Measurements from ENCODE around the gene EFCAB8.

Gene EFCAB8

GRCh38 chr20:32906871-32907495, 48.3 kb downstream of the EFCAB8 start:
- TF ChIP-seq CREB1 (IDR thresholded peaks at IDR 0.05; ENCODE audit: low read depth) = no peak
- TF ChIP-seq FOXM1 (IDR thresholded peaks at IDR 0.05; ENCODE audit: borderline replicate concordance, low read depth) = no peak
- no peak for TF ChIP-seq EP300 (IDR thresholded peaks at IDR 0.05; ENCODE audit: borderline replicate concordance)
- no peak for TF ChIP-seq TCF12 (IDR thresholded peaks at IDR 0.05; ENCODE audit: low read depth)
- no peak for TF ChIP-seq RAD21 (IDR thresholded peaks at IDR 0.05; ENCODE audit: low read depth)

- TF ChIP-seq USF1 (IDR thresholded peaks at IDR 0.05) = no peak
- TF ChIP-seq TEAD4 (IDR thresholded peaks at IDR 0.05) = no peak
- TF ChIP-seq CREB1 (IDR thresholded peaks at IDR 0.05; ENCODE audit: low read depth) = no peak
- no peak for TF ChIP-seq REST (IDR thresholded peaks at IDR 0.05; ENCODE audit: low read depth)
- TF ChIP-seq CEBPB (IDR thresholded peaks at IDR 0.05) = no peak
Measured at GRCh38 chr20:32907886-32908285, 49.2 kb downstream of the EFCAB8 start.

DNA sequence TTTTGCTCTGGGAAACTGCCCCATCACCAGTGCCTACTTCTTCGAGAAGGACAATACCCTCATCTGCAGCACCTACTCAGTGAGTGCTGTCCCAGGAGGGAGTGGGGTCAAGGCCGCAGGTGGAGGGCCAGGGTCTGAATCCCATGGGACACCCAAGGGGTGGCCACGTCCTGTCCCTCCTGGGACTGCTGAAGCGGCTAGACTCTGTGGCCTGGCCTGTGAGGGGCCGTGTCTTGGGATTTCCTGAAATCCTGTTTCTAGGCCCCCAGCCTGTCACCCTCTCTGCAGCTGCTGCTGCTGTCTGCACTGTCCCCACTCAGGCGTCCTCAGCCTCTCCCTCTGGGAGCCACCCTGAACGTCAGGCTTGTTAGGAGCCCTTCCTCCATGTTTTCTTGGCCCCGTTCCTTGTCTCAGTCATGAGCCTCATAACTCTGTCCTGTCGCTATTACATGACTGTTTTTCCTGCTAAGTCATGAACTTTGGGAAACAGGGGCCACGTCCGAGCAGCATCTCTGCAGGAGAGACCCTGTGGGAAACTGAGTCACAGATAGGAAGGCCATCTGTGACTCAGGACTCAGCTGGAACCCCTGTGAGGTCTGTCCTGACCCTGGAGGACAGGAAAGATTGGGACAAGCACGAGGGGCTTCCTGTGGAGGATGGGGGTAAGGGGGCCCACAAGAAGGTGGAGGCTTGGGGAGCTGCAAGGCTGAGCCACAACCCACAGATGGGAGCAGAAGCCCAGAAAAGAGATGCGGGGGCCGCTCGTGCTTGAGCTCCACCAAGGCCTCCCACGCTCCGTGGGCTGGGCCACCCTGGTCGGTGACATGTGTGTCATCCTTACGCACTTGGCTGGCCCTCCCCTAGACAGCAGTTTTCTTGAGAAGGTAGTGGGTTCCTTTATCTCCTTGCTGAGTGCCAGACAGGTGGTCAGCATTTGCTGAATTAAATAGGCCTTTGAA, 49.9 kb downstream of the EFCAB8 start:
- TF ChIP-seq CEBPB (IDR thresholded peaks at IDR 0.05) = no peak
- no peak for TF ChIP-seq ZBTB7A (IDR thresholded peaks at IDR 0.05; ENCODE audit: low read depth)
- no peak for TF ChIP-seq RAD21 (IDR thresholded peaks at IDR 0.05; ENCODE audit: low read depth)
- no peak for TF ChIP-seq CREB1 (IDR thresholded peaks at IDR 0.05; ENCODE audit: low read depth)
- no peak for TF ChIP-seq NFIC (IDR thresholded peaks at IDR 0.05)

GRCh38 chr20:32909451-32909850, 50.7 kb downstream of the EFCAB8 start:
- TF ChIP-seq YY1 (IDR thresholded peaks at IDR 0.05; ENCODE audit: low read depth) = no peak
- TF ChIP-seq CEBPB (IDR thresholded peaks at IDR 0.05) = no peak
- no peak for TF ChIP-seq TEAD4 (IDR thresholded peaks at IDR 0.05)
- no peak for TF ChIP-seq TAF1 (IDR thresholded peaks at IDR 0.05; ENCODE audit: low read depth)
- no peak for TF ChIP-seq REST (IDR thresholded peaks at IDR 0.05; ENCODE audit: low read depth)
- TF ChIP-seq CREB1 (IDR thresholded peaks at IDR 0.05; ENCODE audit: low read depth) = no peak
- TF ChIP-seq EP300 (IDR thresholded peaks at IDR 0.05; ENCODE audit: borderline replicate concordance) = no peak
- no peak for TF ChIP-seq NFIC (IDR thresholded peaks at IDR 0.05)
- TF ChIP-seq USF1 (IDR thresholded peaks at IDR 0.05) = no peak
- TF ChIP-seq FOXM1 (IDR thresholded peaks at IDR 0.05; ENCODE audit: borderline replicate concordance, low read depth) = no peak
- TF ChIP-seq RAD21 (IDR thresholded peaks at IDR 0.05; ENCODE audit: low read depth) = no peak
- no peak for TF ChIP-seq TCF12 (IDR thresholded peaks at IDR 0.05; ENCODE audit: low read depth)
- TF ChIP-seq EGR1 (IDR thresholded peaks at IDR 0.05) = no peak
- no peak for TF ChIP-seq MAX (IDR thresholded peaks at IDR 0.05)
- TF ChIP-seq ZBTB7A (IDR thresholded peaks at IDR 0.05; ENCODE audit: low read depth) = no peak

GRCh38 chr20:32909896-32910571, 51.3 kb downstream of the EFCAB8 start:
- TF ChIP-seq TAF1 (IDR thresholded peaks at IDR 0.05; ENCODE audit: low read depth) = no peak
- no peak for TF ChIP-seq FOXM1 (IDR thresholded peaks at IDR 0.05; ENCODE audit: borderline replicate concordance, low read depth)
- no peak for TF ChIP-seq REST (IDR thresholded peaks at IDR 0.05; ENCODE audit: low read depth)
- TF ChIP-seq USF1 (IDR thresholded peaks at IDR 0.05) = no peak
- no peak for TF ChIP-seq EP300 (IDR thresholded peaks at IDR 0.05; ENCODE audit: borderline replicate concordance)
- no peak for TF ChIP-seq YY1 (IDR thresholded peaks at IDR 0.05; ENCODE audit: low read depth)
- TF ChIP-seq CREB1 (IDR thresholded peaks at IDR 0.05; ENCODE audit: low read depth) = no peak
- TF ChIP-seq RAD21 (IDR thresholded peaks at IDR 0.05; ENCODE audit: low read depth) = no peak
- TF ChIP-seq MAX (IDR thresholded peaks at IDR 0.05) = no peak
- TF ChIP-seq EGR1 (IDR thresholded peaks at IDR 0.05) = no peak
- TF ChIP-seq TEAD4 (IDR thresholded peaks at IDR 0.05) = no peak
- TF ChIP-seq NFIC (IDR thresholded peaks at IDR 0.05) = no peak
- TF ChIP-seq CEBPB (IDR thresholded peaks at IDR 0.05) = no peak
- no peak for TF ChIP-seq TCF12 (IDR thresholded peaks at IDR 0.05; ENCODE audit: low read depth)
- no peak for TF ChIP-seq ZBTB7A (IDR thresholded peaks at IDR 0.05; ENCODE audit: low read depth)

Data from Ishikawa (cell line).